HG03558 (cell line): ENCODE measurements around the gene H6PD.

Experiments used
- ATAC-seq: cut with Tn5 transposase; IDR thresholded peaks from one replicate; pipeline ENCODE4 v1.9.1; 2021; ENCODE audit warnings: moderate number of reproducible peaks; ENCODE audit not compliant: unreplicated experiment; ENCODE audit errors: extremely low read depth

Gene H6PD

DNA sequence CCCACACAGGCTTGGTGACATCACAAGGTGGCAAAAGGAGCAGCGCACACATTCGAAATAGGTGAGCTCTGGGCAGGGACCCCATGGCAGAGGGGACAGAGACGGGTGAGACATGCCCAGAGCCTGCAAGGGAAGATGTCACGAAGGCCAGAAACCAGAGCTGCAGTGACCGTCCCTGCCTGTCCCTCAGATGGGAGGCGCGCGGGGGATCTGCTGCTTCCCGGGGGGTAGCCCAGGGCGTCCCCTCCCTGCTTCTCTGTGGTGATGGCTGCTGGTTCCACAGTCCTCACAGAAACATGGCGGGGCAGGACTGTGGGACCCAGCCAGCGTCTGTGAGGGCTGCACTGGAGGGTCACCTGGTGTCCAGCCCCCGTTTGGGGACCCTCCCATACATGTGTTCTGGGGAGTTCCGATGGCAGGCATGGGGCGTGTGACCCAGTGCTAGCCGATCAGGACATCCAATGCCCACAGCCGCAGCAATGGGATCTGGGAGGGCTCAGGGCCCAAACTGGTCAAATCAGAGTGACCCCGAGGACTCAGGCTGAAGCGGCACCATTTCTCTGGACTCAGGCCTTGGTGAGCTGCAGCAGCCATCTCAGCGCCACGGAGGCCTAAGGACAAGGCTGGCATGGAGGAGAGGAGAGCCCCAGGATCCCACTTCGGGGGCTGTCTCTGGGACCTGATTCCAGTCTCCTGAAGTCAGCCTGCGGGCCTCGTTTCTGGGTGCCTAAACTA lies 37.5 kb downstream of the H6PD start:
- no peak for ATAC-seq

DNA sequence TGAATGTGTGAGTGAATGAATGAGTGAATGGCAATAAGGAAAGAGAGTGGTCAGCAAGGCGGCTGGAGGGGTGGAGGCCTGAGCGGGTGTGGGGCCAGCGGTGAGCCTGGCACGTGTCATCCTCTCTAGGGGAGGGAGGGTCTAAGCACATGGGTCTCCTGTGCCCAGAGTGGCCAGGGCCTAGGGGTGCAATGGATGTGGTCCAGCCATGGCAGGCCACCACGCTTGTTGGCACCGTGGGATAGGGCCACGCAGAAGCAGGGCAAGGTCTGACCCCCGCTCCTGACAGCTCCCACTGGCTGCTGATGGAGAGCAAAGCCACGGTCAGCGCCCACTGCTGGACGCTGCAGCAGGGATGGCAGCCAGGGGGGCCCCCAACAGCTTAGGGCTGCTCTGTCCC lies 38.6 kb downstream of the H6PD start:
- no peak for ATAC-seq

GRCh38 chr1:9275161-9275560 lies 40.6 kb downstream of the H6PD start:
- ATAC-seq, result no peak

DNA sequence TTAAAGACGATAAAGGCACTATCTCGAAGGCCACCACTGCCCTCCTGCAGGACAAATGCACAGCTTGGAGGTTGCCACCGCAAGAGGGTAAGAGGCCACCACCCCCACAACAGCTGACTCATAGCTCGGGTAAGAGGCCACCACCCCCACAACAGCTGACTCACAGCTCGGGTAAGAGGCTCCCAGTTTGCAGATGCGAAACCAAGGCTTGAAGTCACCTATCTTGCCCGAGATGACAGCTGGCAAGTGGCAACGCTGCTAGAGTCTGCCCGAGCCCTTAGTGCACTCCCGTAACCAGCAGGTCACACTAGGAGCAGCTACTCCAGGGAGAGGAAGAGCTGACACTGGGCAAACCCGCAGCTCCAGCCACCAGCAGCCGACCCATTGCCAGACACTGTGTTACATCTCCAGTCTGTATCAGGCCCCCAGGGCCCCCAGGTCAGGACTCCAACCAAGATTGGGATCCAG lies 41.0 kb downstream of the H6PD start:
- ATAC-seq, result no peak

- ATAC-seq, result no peak
Measured at GRCh38 chr1:9278116-9278515, 43.5 kb downstream of the H6PD start.

DNA sequence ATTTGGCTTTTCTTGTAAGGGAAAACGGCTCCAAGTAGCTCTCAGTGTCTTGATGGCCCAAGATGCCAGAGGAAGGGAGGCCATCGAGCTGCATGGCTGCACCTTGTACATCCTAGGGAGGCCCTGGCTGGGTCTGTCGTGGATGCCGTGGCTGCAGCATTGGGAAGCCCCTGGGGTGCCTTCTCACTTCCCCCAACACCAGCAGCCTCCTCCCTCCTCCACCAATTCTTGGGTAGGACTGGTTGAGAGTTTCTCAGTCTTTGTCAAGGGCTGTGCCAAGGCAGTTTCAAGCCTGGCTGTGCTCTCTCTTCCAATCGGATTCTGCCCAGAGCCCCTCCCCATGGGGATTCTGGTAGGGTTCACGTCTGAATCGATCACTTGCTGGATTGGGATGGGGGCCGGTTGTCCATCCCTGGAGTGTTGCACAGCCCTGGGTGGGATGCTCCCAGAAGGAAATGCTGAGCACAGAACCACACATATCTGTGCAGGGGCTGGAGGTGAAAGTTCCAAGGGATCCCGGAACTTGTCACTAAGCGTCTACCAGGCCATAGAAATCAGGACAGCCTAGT lies 44.1 kb downstream of the H6PD start:
- ATAC-seq, result no peak

GRCh38 chr1:9279172-9279840 lies 44.7 kb downstream of the H6PD start:
- no peak for ATAC-seq

GRCh38 chr1:9280015-9280860 lies 45.7 kb downstream of the H6PD start:
- ATAC-seq, result no peak

- ATAC-seq, result no peak
Measured at GRCh38 chr1:9281071-9281827, 46.7 kb downstream of the H6PD start.

DNA sequence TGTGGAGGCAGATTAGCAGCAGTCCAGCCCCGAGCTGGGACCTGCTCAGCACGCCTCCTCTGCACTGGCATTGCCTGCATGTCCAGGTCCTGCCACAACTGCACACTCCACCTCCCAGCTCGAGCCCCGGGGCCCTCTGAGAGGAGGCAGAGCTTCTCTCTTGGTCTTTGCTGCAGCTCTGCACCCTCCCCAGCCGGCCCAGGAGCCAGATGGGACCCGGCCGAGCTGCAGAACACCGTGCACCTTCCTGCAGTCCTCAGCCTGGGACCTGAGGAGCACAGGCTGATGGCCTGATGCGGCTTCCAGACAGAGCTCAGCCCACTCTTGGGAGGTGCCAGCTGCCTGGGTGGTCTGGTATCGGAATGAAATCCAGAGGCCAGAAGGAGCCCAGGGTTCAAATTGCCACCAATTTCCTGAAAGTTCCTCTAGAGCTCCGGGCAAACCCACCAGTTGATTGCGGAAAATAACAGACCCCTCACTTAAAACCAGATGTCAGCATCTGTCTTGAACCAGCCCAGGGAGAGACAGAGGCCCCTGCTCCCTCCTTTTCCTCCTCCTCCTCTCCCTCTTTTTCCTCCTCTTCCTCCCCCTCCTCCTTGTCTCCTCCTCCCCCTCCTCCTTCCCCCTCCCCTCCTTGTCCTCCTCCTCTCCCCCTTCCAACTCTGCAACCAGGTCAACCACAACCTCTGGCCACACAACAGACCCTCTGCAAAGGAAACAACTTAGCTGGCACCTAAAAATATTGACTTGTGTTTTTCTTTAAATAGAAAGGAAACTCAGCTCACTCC lies 47.5 kb downstream of the H6PD start:
- ATAC-seq, result no peak

- ATAC-seq, result no peak
Measured at GRCh38 chr1:9282696-9282955, 48.1 kb downstream of the H6PD start.

- no peak for ATAC-seq
Measured at GRCh38 chr1:9284061-9284460, 49.5 kb downstream of the H6PD start.

- no peak for ATAC-seq
Measured at GRCh38 chr1:9286556-9286955, 52.0 kb downstream of the H6PD start.

- ATAC-seq, result no peak
Measured at GRCh38 chr1:9289090-9289534, 54.5 kb downstream of the H6PD start.

DNA sequence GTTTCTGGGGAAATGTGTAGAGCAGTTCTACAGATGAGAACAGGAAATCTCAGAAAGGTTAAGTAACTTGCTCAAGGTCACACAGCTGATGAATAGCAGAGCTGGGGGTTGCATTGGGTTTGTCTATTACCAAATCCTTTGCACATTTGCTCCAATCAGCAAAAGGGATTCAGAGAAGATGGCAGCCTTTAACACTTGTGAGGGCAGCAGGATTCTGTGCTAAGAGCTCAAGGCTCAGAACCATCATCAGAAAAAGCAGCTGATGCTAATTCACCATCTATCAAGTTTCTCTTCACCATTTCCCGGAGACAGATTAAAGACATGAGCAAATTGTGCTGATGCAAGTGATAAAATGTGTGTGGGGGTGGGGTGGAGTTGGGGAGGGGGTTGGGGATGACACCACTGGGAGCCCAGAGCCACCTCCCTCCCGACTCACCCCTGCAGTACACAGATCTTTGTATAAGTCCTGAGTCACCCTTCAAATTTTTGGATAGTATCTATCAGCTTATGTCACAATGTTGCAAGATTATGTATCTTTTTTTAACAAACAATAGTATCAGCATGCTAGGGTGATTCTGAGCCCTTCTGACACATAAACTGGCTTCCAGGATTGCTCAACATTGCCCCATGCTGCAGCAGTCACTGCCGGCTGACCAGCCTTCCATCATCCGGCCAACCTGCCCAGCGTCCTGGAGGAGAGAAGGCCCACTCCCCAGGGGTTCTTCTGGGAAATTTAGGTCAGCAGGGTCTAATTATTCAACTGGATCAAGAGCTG lies 55.3 kb downstream of the H6PD start:
- ATAC-seq, result no peak

GRCh38 chr1:9291914-9292360 lies 57.4 kb downstream of the H6PD start:
- ATAC-seq, result no peak

GRCh38 chr1:9292361-9293240 lies 58.0 kb downstream of the H6PD start, which contains the start of gene SPSB1:
SPSB1 (plus strand) TSS chr1:9292894; CDS start chr1:9355892, 62,998 bp downstream.
- ATAC-seq, result no peak

GRCh38 chr1:9293241-9293532 lies 58.6 kb downstream of the H6PD start:
- no peak for ATAC-seq
